OCI-LY7 (cell line): ENCODE data around the gene SPACA4.

Source experiments
- CTCF ChIP-seq: fragments of 200-600 bp; sonication (generic); conservative IDR thresholded peaks from 2 replicates; pipeline ENCODE4 v1.5.1; 2014; ENCODE audit warnings: mild to moderate bottlenecking, antibody characterized with exemption, low read length, moderate library complexity, mixed read lengths
- EZH2phosphoT487 ChIP-seq: fragments of 200-600 bp; sonication (generic); IDR thresholded peaks from 2 replicates; pipeline ENCODE4 v1.6.1; 2018; ENCODE audit warnings: low read depth, borderline replicate concordance, mild to moderate bottlenecking, mixed run types, antibody characterized with exemption, low read length, moderate library complexity, mixed read lengths

- TF ChIP-seq CTCF (no peak), EZH2phosphoT487 (no peak)
These were observed 39.1 kb downstream of the SPACA4 start for GRCh38 chr19:48645620-48646000.
